HG02678 (cell line): ENCODE results near the gene ODAPH.
A peak's percentile ranks its signal among the peaks of the same experiment; 100 is the strongest.
"Not testable (repeated sequence)": the region's sequence is repeated elsewhere in the genome, so short reads cannot be mapped to it uniquely, and the experiment has no call there.

ENCODE experiments used
- ATAC-seq: cut with Tn5 transposase; IDR thresholded peaks from one replicate; pipeline ENCODE4 v1.9.1; 2021; ENCODE audit warnings: mild to moderate bottlenecking, moderate library complexity; ENCODE audit not compliant: unreplicated experiment

The ODAPH gene

DNA sequence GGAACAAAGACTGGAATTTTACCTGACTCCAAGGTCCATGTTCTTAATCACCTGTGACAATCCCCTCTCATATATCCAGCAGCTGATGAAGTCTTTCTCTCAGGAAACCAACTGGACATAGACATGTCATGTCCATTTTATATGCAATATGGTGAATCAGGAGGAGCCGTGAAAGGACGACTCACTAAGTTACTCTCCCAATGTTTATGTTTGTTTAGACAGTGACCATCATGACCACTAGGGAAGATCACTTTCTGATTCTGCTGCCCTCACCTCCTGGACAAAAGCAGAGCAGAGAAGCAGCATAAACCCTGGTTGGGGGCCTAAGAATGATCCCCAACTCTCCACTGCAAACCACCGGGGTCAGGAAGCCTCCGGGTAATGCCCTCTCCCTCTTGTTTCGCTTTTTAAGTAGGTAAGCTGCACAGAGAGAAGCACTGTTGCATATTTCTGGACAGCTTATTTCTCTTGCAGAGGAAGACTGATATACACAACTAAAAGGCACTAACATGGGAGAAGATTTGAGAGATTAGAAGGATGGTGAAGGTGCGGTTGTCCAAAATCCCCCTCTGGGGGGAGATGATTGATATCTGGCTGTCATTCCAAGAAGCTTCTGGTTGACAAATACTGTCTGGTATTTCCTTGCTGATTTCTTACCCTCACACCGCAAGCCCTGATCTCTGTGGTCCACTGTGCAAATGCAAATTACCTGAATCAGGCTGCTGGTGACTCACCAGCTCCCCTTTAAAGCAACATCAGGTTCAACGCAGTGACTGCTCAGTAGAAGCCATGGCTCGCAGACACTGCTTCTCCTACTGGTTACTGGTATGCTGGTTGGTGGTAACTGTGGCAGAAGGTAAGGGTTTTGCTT is at the start of gene ODAPH:
TSS of gene ODAPH (plus strand) at position 773 of the 871 bp plus-strand sequence. CDS start at position 790, 17 bp downstream.
- no peak for ATAC-seq

DNA sequence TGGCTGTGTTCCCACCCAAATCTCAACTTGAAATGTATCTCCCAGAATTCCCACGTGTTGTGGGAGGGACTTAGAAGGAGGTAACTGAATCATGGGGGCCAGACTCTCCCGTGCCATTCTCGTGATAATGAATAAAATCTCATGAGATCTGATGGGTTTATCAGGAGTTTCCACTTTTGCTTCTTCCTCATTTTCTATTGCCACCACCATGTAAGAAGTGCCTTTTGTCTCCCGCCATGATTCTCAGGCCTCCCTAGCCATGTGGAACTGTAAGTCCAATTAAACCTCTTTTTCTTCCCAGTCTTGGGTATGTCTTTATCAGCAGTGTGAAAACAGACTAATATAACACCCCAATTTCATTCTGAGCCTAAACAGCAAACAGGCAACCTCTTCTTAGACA is 46.3 kb upstream of the ODAPH start:
- ATAC-seq = not testable (repeated sequence)

DNA sequence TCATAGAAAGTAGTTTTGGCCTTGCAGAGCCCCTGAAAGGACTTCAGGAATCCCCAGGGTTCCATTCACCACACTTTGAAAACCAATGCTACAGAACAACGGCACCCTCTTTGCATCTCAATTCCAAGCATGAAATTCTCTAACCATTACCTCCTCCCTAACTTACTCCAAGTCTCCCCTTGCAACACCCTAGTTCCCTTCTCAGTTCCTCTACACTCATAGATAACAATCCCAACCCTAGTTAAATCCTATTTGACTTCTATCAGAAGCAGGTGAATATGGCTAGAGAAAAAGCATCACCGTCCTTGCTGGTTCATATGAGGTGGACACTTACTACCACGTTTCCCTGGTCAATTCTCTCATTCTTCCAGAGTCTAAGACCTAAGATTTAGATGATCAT is 44.0 kb upstream of the ODAPH start:
- ATAC-seq = no peak

GRCh38 chr4:75512386-75513211 is 43.3 kb upstream of the ODAPH start:
- no peak for ATAC-seq

DNA sequence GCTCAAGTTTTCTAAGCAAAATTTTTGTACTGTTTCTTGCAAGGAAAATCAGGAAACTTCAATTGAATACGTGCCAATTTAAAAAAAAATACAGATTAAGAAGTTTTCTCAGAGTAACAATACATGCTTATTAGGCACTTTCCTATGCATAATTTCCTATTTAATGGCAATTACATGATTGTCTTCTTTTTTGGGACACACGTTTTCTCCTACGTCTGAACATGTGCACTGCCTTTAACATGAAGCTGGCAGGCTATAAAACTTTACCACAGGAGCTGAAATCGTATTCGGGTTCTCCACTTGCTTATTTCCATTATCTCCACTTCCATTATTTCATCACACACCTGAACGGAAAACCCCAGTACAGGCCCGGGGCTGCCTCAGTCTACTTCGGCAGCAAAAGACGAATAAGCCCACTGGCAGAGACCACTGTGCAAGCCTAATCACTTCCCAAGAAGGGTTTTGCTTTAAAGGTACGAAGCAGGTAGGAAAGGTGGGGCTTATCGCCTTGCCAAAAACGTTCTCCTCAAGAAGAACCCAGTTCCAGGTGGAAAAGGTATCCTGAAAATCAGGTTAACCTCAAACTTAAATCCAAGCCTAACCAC is 42.2 kb upstream of the ODAPH start:
- ATAC-seq = peak; percentile 1

- ATAC-seq = peak; percentile 95
These were observed 41.5 kb upstream of the ODAPH start, which contains the start of the genes RCHY1 and THAP6 for GRCh38 chr4:75514131-75514948. Gene RCHY1 (minus strand): TSS chr4:75514403. CDS start chr4:75514286, 117 bp downstream. Gene THAP6 (plus strand): TSS chr4:75514473. CDS start chr4:75515453, 980 bp downstream.

DNA sequence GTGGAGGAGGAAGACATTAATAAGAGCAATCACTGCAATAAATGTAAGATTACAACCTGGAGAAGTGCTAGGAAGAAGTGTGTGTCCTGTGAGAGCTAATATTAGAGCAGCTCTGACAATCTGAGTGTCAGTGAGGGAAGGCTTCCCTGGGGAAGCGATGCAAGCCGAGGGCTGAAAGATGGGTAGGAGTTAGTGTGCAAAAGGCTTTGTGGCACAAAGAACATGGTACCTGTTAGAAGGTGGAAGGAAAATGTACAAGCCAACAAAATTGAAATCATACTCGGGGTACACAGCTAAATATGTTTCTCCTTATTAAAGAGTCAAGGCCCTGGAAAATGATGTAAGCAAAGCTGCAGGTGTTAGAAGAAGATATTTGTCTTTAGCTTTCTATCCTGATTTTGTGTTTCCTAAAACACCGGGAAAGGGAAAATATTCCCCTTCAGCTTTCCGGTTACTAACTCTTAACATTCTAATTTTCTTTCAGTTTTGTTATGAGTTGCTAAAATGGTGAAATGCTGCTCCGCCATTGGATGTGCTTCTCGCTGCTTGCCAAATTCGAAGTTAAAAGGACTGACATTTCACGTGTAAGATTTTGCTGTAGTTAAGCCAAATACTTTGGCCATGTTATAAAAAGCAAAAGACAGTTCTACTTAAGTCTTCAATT is 40.8 kb upstream of the ODAPH start:
- no peak for ATAC-seq

GRCh38 chr4:75516144-75516543 is 39.7 kb upstream of the ODAPH start:
- no peak for ATAC-seq

DNA sequence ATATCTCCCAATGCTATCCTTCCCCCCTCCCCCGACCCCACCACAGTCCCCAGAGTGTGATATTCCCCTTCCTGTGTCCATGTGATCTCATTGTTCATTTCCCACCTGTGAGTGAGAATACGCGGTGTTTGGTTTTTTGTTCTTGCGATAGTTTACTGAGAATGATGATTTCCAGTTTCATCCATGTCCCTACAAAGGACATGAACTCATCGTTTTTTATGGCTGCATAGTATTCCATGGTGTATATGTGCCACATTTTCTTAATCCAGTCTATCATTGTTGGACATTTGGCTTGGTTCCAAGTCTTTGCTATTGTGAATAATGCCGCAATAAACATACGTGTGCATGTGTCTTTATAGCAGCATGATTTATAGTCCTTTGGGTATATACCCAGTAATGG is 36.4 kb upstream of the ODAPH start:
- ATAC-seq = not testable (repeated sequence)

- ATAC-seq = no peak
These were observed 30.8 kb upstream of the ODAPH start for GRCh38 chr4:75525086-75525485.

GRCh38 chr4:75525910-75526309 is 30.0 kb upstream of the ODAPH start:
- ATAC-seq = no peak

- no peak for ATAC-seq
These were observed 28.4 kb upstream of the ODAPH start for GRCh38 chr4:75527482-75527881.

DNA sequence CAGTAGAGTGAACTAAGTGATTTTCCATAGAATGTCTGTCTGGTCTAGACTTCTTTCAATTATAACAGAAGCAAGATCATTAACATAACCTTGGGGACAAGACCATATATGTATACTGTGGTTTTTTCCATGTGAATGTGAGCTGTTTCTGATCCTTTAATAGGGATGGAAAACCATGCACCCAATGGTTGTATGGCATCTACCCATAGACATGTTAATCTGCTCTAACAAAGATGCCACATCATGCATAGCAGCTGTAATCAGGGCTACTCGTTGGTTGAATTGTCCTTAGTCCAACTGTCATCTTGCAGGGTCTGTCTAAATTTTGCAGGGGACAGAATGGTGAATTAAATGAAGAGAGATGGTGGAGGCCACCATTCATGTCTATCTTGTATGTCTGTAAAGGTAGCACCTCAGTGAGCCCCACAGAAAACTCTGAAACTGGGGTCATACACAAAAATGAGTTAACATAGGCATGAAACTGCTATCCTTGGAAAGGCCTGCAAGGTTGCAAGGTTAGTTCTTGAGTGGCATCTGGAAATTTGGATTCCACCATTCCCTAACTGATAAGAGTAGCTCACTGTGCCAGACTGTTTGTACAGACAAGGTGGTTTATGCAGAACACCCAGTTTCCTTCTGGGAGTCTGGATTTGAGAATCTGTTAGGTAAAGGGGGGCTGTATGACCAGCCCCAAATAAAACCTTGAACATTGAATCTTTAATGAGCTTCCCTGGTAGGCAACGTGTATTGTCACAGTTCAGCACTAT is 25.1 kb upstream of the ODAPH start:
- no peak for ATAC-seq

DNA sequence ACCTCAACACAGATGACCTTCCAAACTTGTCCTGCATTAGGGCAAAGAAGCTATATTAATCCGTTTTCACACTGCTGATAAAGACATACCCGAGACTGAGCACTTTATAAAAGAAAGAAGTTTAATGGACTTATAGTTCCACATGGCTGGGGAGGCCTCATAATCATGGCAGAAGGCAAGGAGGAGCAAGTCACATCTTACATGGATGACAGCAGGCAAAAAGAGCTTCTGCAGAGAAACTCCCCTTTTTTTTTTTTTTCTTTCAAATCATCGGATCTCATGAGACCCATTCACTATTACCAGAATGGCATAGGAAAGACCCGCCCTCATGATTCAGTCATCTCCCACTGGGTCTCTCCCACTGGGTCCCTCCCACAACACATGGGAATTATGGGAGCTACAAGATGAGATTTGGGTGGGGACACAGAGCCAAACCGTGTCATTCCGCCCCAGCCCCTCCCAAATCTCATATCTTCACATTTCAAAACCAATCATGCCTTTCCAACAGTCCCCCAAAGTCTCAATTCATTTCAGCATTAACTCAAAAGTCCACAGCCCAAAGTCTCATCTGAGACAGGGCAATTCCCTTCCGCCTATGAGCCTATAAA is 24.2 kb upstream of the ODAPH start:
- ATAC-seq = not testable (repeated sequence)

- not testable (repeated sequence) for ATAC-seq
These were observed 22.5 kb upstream of the ODAPH start for GRCh38 chr4:75533339-75533887.

- not testable (repeated sequence) for ATAC-seq
These were observed 21.9 kb upstream of the ODAPH start for GRCh38 chr4:75533926-75534325.

GRCh38 chr4:75537308-75537707 is 18.6 kb upstream of the ODAPH start:
- not testable (repeated sequence) for ATAC-seq

GRCh38 chr4:75542824-75543223 is 13.0 kb upstream of the ODAPH start:
- no peak for ATAC-seq
